Measurements from ENCODE around the gene RREB1. TPM values are rescaled to one million over a fixed set of nuclear protein-coding genes. Genes with fewer than 3 reads are reported as not detected.
A peak's percentile ranks its signal among the peaks of the same experiment; 100 is the strongest.

The RREB1 gene
- total and polyA plus RNA-seq, 4 experiments from 2014 or later, result 0.50 to 43.4 (median 25.2) TPM

GRCh38 chr6:7088076-7088742 is 19.6 kb upstream of the RREB1 start:
- intact Hi-C loops (cut with micrococcal nuclease), result no loop called here
- no peaks in the 10 kb centered on the region for H3K36me3 ChIP-seq (ENCODE audit: insufficient read depth, low read length)
- H3K4me1 ChIP-seq (ENCODE audit: insufficient read depth, low read length), result peaks cover 25% of the 10 kb centered on the region
- no peaks in the 10 kb centered on the region for H3K9me3 ChIP-seq (ENCODE audit: control insufficient read depth in 1 of 2, low read length in 2 of 2)
- H3K4me3 Mint-ChIP-seq, result peak overlapping the region; percentile 72 to 97 (median 86)
- no peak overlapping the region for H3K27ac ChIP-seq (ENCODE audit: low read depth, low read length)
- CTCF ChIA-PET (ENCODE audit: partially characterized antibody), result interaction anchor here (1.1 to 2.8 kb wide), 6 partner anchors 15 to 155 kb away, joined by 3 to 20 read pairs (median 9); no protein-coding TSS in a partner anchor
- no peaks in the 10 kb centered on the region for H3K27me3 ChIP-seq (ENCODE audit: insufficient read depth, low read length)
- no peaks in the 10 kb centered on the region for H3K27me3 Mint-ChIP-seq
- POLR2A ChIA-PET (ENCODE audit: partially characterized antibody), result interaction anchor here (1.1 to 3.7 kb wide), 5 partner anchors 10 to 50 kb away, joined by 3 to 58 read pairs (median 9); partner anchors contain the start of gene RREB1
- peak overlapping the region in 1 of 2 donors; percentile 44 for H3K4me3 ChIP-seq (ENCODE audit: low read length in 2 of 2)
- no peaks in the 10 kb centered on the region for H3K36me3 Mint-ChIP-seq
- no peak for DNase-seq
- H3K27ac Mint-ChIP-seq, result peak overlapping the region in 5 of 7 donors; percentile 57 to 95 (median 83)
- no peaks in the 10 kb centered on the region for H3K9me3 Mint-ChIP-seq
- peaks cover 17 to 39% (median 24%) of the 10 kb centered on the region in 4 donors for H3K4me1 Mint-ChIP-seq

GRCh38 chr6:7098993-7099392 is 8.8 kb upstream of the RREB1 start:
- no peaks in the 10 kb centered on the region for H3K9me3 ChIP-seq (ENCODE audit: control insufficient read depth in 1 of 2, low read length in 2 of 2)
- peaks cover 0 to 5% of the 10 kb centered on the region in 2 donors for H3K27me3 Mint-ChIP-seq
- POLR2A ChIA-PET (ENCODE audit: partially characterized antibody), result no interaction called here
- CTCF ChIA-PET (ENCODE audit: partially characterized antibody), result no interaction called here
- no peak overlapping the region for H3K27ac ChIP-seq (ENCODE audit: low read depth, low read length)
- H3K27ac Mint-ChIP-seq, result no peak overlapping the region
- no peak overlapping the region for H3K4me3 ChIP-seq (ENCODE audit: low read length in 2 of 2)
- H3K4me1 Mint-ChIP-seq, result peaks cover 0 to 4% (median 0%) of the 10 kb centered on the region in 4 donors
- H3K36me3 ChIP-seq (ENCODE audit: insufficient read depth, low read length), result no peaks in the 10 kb centered on the region
- H3K9me3 Mint-ChIP-seq, result no peaks in the 10 kb centered on the region
- DNase-seq, result no peak
- intact Hi-C loops (cut with micrococcal nuclease), result no loop called here
- no peaks in the 10 kb centered on the region for H3K4me1 ChIP-seq (ENCODE audit: insufficient read depth, low read length)
- H3K4me3 Mint-ChIP-seq, result no peak overlapping the region
- no peaks in the 10 kb centered on the region for H3K36me3 Mint-ChIP-seq
- no peaks in the 10 kb centered on the region for H3K27me3 ChIP-seq (ENCODE audit: insufficient read depth, low read length)

- Histone ChIP-seq H3K4me3 (ENCODE audit: low read length in 2 of 2) (no peak overlapping the region), H3K36me3 (ENCODE audit: insufficient read depth, low read length) (no peaks in the 10 kb centered on the region), H3K27ac (ENCODE audit: low read depth, low read length) (no peak overlapping the region), H3K9me3 (ENCODE audit: control insufficient read depth in 1 of 2, low read length in 2 of 2) (no peaks in the 10 kb centered on the region), H3K27me3 (ENCODE audit: insufficient read depth, low read length) (no peaks in the 10 kb centered on the region), H3K4me1 (ENCODE audit: insufficient read depth, low read length) (no peaks in the 10 kb centered on the region)
- Mint-ChIP-seq H3K27ac (no peak overlapping the region), H3K9me3 (no peaks in the 10 kb centered on the region), H3K4me1 (peaks cover 0 to 4% (median 0%) of the 10 kb centered on the region in 4 donors), H3K36me3 (no peaks in the 10 kb centered on the region), H3K4me3 (peak overlapping the region in 1 of 8 donors; percentile 19), H3K27me3 (peaks cover 0 to 5% of the 10 kb centered on the region in 2 donors)
- CTCF ChIA-PET (ENCODE audit: partially characterized antibody), result no interaction called here
- no peak for DNase-seq
- POLR2A ChIA-PET (ENCODE audit: partially characterized antibody), result no interaction called here
- intact Hi-C loops (cut with micrococcal nuclease), result loop anchor here (10.0 kb wide), 1 partner anchor 485 kb away; no protein-coding TSS in a partner anchor
Measured at GRCh38 chr6:7100072-7100752, 7.5 kb upstream of the RREB1 start.

GRCh38 chr6:7100753-7101081 is 7.0 kb upstream of the RREB1 start:
- ChIA-PET POLR2A (ENCODE audit: partially characterized antibody) (no interaction called here), CTCF (ENCODE audit: partially characterized antibody) (interaction anchor here (0.6 kb wide), 1 partner anchor 19 kb away, joined by 3 read pairs; no protein-coding TSS in a partner anchor)
- H3K4me1 ChIP-seq (ENCODE audit: insufficient read depth, low read length), result no peaks in the 10 kb centered on the region
- no peaks in the 10 kb centered on the region for H3K27me3 ChIP-seq (ENCODE audit: insufficient read depth, low read length)
- intact Hi-C loops (cut with micrococcal nuclease), result loop anchor here (10.0 kb wide), 1 partner anchor 486 kb away; no protein-coding TSS in a partner anchor
- DNase-seq, result no peak
- Mint-ChIP-seq H3K4me1 (peaks cover 0 to 4% (median 0%) of the 10 kb centered on the region in 4 donors), H3K27me3 (peaks cover 0 to 5% of the 10 kb centered on the region in 2 donors), H3K4me3 (no peak overlapping the region), H3K9me3 (no peaks in the 10 kb centered on the region), H3K36me3 (no peaks in the 10 kb centered on the region), H3K27ac (no peak overlapping the region)
- H3K27ac ChIP-seq (ENCODE audit: low read depth, low read length), result no peak overlapping the region
- no peak overlapping the region for H3K4me3 ChIP-seq (ENCODE audit: low read length in 2 of 2)
- no peaks in the 10 kb centered on the region for H3K36me3 ChIP-seq (ENCODE audit: insufficient read depth, low read length)
- no peaks in the 10 kb centered on the region for H3K9me3 ChIP-seq (ENCODE audit: control insufficient read depth in 1 of 2, low read length in 2 of 2)

- Mint-ChIP-seq H3K36me3 (no peaks in the 10 kb centered on the region), H3K4me1 (peaks cover 0 to 8% (median 3%) of the 10 kb centered on the region in 4 donors), H3K27me3 (peaks cover 0 to 5% of the 10 kb centered on the region in 2 donors), H3K27ac (peak overlapping the region in 1 of 7 donors; percentile 51), H3K4me3 (peak overlapping the region in 1 of 8 donors; percentile 65), H3K9me3 (no peaks in the 10 kb centered on the region)
- Histone ChIP-seq H3K27me3 (ENCODE audit: insufficient read depth, low read length) (no peaks in the 10 kb centered on the region), H3K4me3 (ENCODE audit: low read length in 2 of 2) (no peak overlapping the region), H3K9me3 (ENCODE audit: control insufficient read depth in 1 of 2, low read length in 2 of 2) (no peaks in the 10 kb centered on the region), H3K36me3 (ENCODE audit: insufficient read depth, low read length) (no peaks in the 10 kb centered on the region), H3K4me1 (ENCODE audit: insufficient read depth, low read length) (no peaks in the 10 kb centered on the region), H3K27ac (ENCODE audit: low read depth, low read length) (no peak overlapping the region)
- CTCF ChIA-PET (ENCODE audit: partially characterized antibody), result interaction anchor here (0.6 kb wide), 1 partner anchor 20 kb away, joined by 3 read pairs; no protein-coding TSS in a partner anchor
- POLR2A ChIA-PET (ENCODE audit: partially characterized antibody), result interaction anchor here (0.9 to 1.0 kb wide), 2 partner anchors 14 to 15 kb away, joined by 3 to 4 read pairs; no protein-coding TSS in a partner anchor
- no peak for DNase-seq
- intact Hi-C loops (cut with micrococcal nuclease), result loop anchor here (10.0 kb wide), 1 partner anchor 486 kb away; no protein-coding TSS in a partner anchor
Measured at GRCh38 chr6:7101290-7101689, 6.5 kb upstream of the RREB1 start.

GRCh38 chr6:7104752-7105151 is 3.0 kb upstream of the RREB1 start:
- peaks cover 8 to 18% (median 11%) of the 10 kb centered on the region in 4 donors for H3K4me1 Mint-ChIP-seq
- H3K4me1 ChIP-seq (ENCODE audit: insufficient read depth, low read length), result peaks cover 7% of the 10 kb centered on the region
- H3K9me3 ChIP-seq (ENCODE audit: control insufficient read depth in 1 of 2, low read length in 2 of 2), result no peaks in the 10 kb centered on the region
- no peak overlapping the region for H3K4me3 ChIP-seq (ENCODE audit: low read length in 2 of 2)
- H3K27ac Mint-ChIP-seq, result peak overlapping the region in 1 of 7 donors; percentile 46
- peak overlapping the region in 1 of 8 donors; percentile 35 for H3K4me3 Mint-ChIP-seq
- CTCF ChIA-PET (ENCODE audit: partially characterized antibody), result no interaction called here
- no peaks in the 10 kb centered on the region for H3K36me3 ChIP-seq (ENCODE audit: insufficient read depth, low read length)
- DNase-seq, result no peak
- peaks cover 0 to 3% of the 10 kb centered on the region in 2 donors for H3K27me3 Mint-ChIP-seq
- H3K27ac ChIP-seq (ENCODE audit: low read depth, low read length), result no peak overlapping the region
- POLR2A ChIA-PET (ENCODE audit: partially characterized antibody), result no interaction called here
- no peaks in the 10 kb centered on the region for H3K9me3 Mint-ChIP-seq
- no peaks in the 10 kb centered on the region for H3K27me3 ChIP-seq (ENCODE audit: insufficient read depth, low read length)
- intact Hi-C loops (cut with micrococcal nuclease), result loop anchor here (5.0 to 10.0 kb wide), 3 partner anchors 32 to 1842 kb away; partner anchors contain the start of genes FARS2 and LYRM4
- H3K36me3 Mint-ChIP-seq, result peaks cover 0 to 14% of the 10 kb centered on the region in 2 donors
